HG03354 (cell line): ENCODE data around the gene TRIO.

Source experiments
- ATAC-seq: cut with Tn5 transposase; IDR thresholded peaks from one replicate; pipeline ENCODE4 v1.9.1; 2021; ENCODE audit warnings: mild to moderate bottlenecking; ENCODE audit not compliant: unreplicated experiment, poor library complexity, severe bottlenecking

The TRIO gene

DNA sequence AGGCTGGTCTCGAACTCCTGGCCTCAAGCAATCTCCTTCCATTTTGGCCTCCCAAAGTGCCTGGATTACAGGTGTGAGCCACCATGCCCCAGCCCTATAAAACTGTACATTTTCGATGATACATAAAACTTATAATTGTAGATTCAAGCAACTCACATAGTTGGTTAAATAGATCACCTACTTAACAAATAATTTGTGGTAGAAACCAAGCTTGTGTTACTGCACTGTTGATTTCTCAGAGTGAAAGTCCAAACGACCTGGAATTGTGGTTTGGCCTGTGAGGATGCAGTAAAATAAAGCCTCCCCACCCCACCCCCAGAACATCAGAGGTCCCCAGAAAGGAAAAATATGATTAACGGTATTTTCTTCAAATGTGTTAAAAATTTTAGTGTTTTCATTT lies 92.7 kb downstream of the TRIO start:
- peak; percentile 88 for ATAC-seq

GRCh38 chr5:14236757-14237156 lies 93.6 kb downstream of the TRIO start:
- ATAC-seq = no peak

DNA sequence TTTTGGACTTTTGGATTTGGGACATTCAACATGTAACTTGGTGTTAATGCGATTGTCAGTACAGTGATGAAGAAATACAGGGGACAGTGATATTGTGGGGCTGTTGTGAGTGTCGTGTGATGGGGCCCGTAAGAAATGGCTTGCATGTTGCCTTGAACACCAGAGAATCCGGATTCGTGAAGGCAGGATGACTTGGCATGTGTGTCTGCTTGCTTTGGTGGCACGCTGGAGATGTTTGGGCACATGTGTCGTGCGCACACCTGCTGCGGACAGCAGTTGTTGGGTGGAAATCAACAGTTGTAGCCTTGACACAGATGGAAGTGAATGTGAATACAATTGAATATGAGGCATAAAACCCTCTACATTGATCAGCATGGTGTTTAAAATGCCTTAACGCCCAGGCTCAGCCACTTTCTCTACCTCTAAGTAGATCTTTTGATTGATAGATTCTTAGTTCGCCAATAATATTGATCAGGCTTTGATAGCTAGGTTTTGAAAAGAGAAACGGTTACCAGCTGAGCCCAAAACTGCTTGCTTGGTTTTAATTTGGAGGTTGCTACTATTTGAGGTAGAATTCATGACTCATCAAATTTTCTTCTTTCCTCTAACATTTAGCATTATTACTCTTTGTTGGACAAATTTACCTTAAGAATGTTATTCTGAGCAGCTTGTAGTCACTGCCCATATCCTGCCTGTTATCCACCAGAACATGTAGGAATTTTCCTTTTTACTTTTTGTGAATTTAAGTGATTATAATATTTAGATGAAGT lies 94.4 kb downstream of the TRIO start:
- ATAC-seq = no peak

DNA sequence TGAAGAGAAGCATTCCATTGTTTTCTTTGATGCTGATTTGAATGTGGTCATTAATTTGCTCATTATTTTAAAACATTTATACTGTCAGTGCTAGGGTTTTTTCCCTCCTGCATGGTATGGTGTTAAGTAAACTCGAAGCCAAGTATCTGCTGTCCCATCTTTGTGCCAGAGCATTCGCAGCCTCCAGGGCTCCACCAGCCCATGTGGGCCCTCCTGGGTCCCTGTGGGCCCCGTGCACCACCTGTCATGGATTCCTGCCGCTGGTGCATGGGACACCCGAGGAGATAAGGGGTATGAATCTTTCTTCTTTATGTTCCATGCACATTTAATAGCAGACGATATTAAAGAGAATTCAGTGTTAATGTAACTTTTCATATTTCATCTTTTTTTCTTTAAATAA lies 95.1 kb downstream of the TRIO start:
- no peak for ATAC-seq

GRCh38 chr5:14239404-14239803 lies 96.3 kb downstream of the TRIO start:
- no peak for ATAC-seq

DNA sequence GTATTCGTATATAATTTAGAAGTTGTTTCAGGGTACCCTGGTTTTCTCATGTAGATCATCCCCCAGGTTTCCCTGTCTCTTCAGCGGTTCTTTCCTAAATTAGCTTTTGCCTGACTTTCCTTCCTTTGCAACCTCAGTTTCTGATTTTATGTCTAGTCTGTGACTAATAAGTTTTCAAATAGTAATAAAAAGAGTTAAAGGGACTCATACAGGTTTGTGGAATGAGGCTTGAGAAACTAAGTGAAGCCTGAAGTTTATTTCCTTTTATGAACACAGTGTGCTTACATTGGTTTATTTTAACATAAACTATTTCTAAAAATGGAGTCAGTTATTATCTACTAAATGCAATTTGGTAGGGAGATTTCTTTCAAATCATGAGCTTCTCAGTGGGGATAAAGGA lies 96.8 kb downstream of the TRIO start:
- ATAC-seq = no peak

- no peak for ATAC-seq
Measured at GRCh38 chr5:14240359-14240758, 97.2 kb downstream of the TRIO start.

- ATAC-seq = no peak
Measured at GRCh38 chr5:14241141-14241540, 98.0 kb downstream of the TRIO start.

DNA sequence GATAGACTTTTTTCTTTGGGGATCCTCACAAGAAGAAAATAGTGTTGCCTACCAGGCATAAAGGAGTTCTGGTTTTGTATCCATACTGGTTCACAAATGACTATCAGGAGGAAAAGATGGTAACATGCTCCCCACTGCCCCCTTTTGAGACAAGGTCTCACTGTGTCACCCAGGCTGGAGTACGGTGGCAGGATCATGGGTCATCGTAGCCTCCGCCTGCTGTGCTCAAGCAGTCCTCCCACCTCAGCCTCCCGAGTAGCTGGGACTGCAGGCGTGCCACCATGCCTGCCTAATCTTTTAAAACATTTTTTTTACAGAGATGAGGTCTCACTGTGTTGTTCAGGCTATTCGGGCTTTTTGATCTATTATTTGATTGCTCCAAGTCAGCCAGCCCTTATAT lies 99.3 kb downstream of the TRIO start:
- ATAC-seq = no peak

- ATAC-seq = no peak
Measured at GRCh38 chr5:14242871-14243383, 99.8 kb downstream of the TRIO start.

DNA sequence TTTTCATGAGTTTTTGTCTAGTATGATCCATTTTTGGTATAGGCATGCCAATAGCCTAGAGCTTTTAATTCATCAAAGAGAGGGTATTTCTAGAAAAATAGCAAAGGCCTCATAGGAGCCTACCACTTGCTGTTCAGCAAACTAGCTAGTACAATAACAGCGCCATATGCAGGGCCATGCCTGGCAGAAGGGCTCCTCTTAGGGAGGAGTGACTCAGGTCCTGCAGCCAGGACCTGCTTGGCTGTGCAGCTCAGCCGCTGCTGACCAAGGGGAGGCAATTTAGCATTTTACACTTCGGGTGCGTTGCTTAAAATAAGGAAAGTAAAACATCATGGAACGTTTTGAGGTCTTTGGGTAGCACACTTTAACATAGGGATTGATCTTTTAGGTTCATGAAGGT lies 100.6 kb downstream of the TRIO start:
- ATAC-seq = no peak

GRCh38 chr5:14244721-14245120 lies 101.6 kb downstream of the TRIO start:
- no peak for ATAC-seq

DNA sequence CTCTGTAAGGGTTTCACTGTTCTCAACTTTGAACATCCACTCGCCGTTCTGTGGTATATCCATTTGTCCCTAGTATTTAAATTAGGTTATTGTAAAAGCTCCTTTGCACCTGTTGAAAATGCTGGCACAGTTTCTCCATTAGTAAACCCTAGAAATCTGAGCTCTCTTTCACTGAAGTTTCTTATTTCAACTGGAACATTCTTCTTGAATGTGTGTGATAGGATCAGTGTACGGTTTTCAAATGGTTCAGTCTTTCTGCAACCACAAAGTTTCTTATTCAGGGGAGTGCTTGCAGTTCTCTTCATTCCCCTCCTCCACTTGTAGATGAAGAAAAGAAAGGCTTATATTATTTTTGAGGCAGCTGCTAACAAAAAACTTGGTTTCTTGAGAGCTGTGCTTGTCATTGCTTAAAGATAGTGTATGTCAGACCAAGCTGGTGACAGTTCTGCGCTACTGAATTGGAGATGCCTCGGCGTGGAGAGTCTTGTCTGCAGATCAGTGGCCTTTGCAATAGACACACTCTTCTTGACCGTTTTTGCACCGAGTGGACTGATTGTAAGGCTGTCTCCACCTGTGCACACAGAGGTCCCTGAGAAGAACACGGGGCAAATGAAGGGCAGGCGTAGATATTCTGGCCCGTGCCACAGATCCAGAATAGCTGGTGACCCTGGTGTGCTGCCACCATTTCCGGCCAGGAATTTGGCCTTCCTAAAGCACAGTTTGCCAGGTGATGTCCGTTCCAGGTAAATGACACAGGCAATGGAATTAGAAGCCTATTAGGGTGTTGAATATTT lies 102.2 kb downstream of the TRIO start:
- ATAC-seq = no peak

GRCh38 chr5:14246350-14247053 lies 103.4 kb downstream of the TRIO start:
- no peak for ATAC-seq

DNA sequence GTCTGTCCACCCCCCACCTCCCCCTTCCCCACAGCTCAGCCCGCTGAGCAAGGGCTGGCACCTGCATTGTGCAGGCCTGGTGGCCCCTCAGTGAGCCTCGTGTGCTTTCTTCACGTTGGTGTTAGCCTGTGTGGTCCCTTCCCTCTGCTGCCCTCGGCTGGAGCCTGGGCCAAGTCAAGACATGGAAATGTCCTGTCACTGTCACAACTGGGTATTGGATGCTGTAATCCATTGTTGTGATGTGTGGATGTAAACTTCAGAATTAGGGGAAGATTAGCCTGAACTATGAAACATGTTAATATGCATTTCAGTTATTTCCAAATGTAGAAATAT lies 103.9 kb downstream of the TRIO start:
- no peak for ATAC-seq

GRCh38 chr5:14249258-14250082 lies 106.3 kb downstream of the TRIO start:
- ATAC-seq = no peak

- peak; percentile 38 for ATAC-seq
Measured at GRCh38 chr5:14250084-14250695, 107.0 kb downstream of the TRIO start.

DNA sequence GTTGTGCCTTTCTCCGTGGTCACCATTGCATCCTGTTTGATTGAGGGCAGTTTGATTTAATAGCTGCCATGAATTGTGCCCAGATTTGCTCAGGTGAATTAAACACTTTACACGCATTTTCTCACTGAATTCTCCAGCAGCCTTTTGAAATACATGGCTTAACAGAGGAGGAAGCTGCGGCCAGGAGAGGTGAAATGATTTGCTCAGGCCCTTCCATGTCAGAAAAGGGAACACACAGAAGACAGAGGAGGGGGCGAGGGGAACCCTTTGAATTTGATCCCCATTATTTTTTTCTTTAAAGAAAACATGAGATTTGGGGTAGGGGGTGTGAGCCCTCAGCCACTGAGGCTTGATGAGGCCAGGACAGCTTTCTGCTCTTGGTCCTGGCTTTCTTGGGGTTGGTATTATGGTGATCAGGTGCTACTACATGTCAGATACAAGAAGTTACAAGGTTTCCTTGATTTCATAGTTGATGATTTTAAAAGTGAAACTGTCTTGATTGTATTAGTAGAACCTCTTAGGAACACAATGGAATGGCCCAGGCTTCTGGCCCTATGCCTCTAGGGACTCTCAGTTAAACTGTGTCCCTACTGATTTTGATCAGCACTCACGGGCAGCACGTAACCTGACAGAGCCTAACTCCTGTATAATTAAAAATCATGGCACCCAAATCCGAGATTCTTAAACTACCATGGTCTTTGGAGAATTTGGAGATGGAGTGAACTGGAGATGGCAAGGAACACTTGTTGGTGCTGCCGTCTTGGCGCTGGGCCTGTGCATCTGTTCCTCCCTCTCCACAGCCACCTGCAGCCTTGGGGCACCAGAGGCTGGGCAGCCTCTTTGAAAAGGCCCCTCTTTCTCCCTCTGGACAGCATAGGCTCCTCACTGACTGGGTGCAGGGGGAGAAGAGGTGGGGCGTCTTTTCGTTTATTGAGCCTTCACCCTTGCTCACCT lies 107.9 kb downstream of the TRIO start:
- peak; percentile 59 for ATAC-seq
